GM12865 (cell line): ENCODE data around the gene PIK3C2G.

ENCODE experiments used
- DNase-seq: peaks from one replicate; pipeline ENCODE4 v3.0.0; 2010; ENCODE audit warnings: low read depth
- H3K4me3 ChIP-seq: 2 replicates; pipeline ENCODE4 v1.5.1; 2011; ENCODE audit warnings: mild to moderate bottlenecking, low read depth, low read length, control low read depth
- TF ChIP-seq, protein P1 (sequence below): IDR thresholded peaks from 2 replicates; pipeline ENCODE4 v1.5.1; 2011; ENCODE audit warnings: low read length, control low read depth, low read depth, inconsistent platforms; ENCODE audit not compliant: insufficient read depth; ENCODE audit errors: missing control alignments

Gene PIK3C2G

DNA sequence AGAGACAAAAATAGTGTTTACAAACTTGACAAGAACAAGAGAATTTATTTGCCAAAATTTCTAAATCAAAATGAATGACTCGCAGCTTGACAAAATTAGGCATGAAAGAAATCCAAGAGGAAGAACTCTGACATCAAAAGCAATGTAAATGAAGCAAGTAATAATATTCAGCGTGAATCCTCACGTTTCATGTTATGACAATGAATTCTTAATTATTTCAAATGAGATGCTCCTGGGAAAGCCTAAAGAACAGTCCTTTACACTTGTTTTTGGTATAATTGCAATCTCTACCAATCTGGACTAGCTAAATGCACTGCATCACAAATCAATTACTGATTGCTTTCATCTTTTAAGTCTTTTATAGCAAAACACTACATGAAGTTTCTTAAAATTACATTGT, 29.1 kb downstream of the PIK3C2G start:
- no peak for DNase-seq
- no peak overlapping the region for H3K4me3 ChIP-seq
- TF ChIP-seq, protein P1, sequence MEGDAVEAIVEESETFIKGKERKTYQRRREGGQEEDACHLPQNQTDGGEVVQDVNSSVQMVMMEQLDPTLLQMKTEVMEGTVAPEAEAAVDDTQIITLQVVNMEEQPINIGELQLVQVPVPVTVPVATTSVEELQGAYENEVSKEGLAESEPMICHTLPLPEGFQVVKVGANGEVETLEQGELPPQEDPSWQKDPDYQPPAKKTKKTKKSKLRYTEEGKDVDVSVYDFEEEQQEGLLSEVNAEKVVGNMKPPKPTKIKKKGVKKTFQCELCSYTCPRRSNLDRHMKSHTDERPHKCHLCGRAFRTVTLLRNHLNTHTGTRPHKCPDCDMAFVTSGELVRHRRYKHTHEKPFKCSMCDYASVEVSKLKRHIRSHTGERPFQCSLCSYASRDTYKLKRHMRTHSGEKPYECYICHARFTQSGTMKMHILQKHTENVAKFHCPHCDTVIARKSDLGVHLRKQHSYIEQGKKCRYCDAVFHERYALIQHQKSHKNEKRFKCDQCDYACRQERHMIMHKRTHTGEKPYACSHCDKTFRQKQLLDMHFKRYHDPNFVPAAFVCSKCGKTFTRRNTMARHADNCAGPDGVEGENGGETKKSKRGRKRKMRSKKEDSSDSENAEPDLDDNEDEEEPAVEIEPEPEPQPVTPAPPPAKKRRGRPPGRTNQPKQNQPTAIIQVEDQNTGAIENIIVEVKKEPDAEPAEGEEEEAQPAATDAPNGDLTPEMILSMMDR = no peak

DNA sequence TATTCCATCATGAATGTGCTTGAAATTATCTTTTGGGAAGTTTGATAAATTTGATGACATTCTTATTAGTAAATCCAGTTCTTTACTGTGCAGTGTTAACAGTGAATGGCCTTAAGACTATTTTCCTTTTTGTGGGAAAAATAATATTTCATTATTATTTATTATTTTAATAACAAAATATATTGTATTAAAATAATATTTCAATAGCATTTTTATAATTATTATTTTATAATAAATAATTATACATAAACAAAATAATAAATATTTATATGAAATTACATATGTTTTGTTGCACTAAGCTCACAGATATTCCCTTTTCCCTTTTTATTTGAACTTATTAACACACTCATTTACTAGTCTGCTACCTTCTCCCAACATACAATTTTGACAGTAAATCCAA, 33.6 kb downstream of the PIK3C2G start:
- H3K4me3 ChIP-seq = no peak overlapping the region
- TF ChIP-seq, protein P1 = no peak
- no peak for DNase-seq

DNA sequence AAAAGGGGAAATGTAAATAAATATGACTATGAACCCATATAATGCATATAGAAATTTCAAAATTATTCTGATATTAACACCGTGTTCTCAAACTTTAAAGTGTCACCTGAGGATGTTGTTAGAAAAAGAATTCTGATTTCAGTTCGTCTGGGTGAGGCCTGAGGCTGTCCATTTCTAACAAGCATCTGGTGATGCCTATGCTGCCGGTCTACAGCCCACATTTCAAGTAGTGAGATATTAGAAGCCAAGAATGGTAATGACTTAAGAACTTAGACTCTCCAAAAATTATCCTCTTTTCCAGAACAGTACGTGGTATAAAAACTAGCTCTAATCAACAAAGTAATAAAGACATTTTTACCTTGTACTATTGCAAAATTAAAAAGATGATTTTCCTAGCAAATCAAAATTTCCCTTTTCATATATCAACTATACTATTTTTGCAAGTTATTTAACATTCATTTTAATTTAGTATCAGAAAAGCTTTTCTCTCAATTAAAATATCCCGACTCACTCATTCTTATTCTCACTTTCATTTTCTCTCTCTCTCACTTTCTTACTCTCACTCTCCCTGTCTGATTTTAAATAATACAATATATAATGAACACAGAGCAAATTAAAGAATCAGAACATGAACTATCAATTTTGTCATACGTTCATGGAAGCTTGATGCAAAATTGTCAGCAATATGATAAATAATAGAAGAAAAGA, 35.0 kb downstream of the PIK3C2G start:
- no peak for DNase-seq
- peak overlapping the region; percentile 6 for H3K4me3 ChIP-seq
- TF ChIP-seq, protein P1 = no peak

DNA sequence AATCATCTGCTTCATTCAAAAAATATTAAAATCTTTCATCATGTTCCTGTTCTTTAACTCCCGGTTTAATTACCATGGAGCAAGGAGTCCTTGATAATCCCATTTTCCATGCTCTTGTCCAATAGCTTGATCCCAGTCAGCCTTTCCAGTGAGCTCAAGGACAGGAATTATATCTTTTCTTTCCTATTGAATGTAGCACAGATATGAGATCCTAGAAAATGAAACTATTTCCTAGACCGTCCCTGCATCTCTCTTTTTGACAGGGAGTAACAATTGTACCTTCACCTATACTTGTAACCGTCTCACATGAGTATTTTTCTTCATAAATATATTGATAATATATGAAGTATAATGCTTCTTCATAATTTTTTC, 35.6 kb downstream of the PIK3C2G start:
- DNase-seq = no peak
- peak overlapping the region; percentile 6; the same call in 1 of the 2 replicates for H3K4me3 ChIP-seq
- TF ChIP-seq, protein P1 = no peak

DNA sequence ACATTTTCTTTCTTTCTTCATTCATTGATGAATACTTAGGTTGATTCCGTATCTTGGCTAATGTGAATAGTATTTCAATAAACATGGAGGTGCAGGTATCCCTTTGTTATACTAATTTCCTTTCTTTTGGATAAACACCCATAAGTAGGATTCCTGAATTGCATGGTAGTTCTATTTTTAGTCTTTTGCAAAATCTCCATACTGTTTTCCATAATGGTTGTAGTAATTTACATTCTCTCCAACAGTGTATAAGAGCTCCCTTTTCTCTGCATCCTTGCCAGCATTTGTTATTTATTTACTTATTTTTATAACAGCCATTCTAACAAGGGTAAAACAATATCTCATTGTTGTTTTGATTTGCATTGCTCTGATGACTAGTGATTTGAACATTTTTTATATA, 36.6 kb downstream of the PIK3C2G start:
- TF ChIP-seq, protein P1 = no peak
- DNase-seq = no peak
- H3K4me3 ChIP-seq = no peak overlapping the region

DNA sequence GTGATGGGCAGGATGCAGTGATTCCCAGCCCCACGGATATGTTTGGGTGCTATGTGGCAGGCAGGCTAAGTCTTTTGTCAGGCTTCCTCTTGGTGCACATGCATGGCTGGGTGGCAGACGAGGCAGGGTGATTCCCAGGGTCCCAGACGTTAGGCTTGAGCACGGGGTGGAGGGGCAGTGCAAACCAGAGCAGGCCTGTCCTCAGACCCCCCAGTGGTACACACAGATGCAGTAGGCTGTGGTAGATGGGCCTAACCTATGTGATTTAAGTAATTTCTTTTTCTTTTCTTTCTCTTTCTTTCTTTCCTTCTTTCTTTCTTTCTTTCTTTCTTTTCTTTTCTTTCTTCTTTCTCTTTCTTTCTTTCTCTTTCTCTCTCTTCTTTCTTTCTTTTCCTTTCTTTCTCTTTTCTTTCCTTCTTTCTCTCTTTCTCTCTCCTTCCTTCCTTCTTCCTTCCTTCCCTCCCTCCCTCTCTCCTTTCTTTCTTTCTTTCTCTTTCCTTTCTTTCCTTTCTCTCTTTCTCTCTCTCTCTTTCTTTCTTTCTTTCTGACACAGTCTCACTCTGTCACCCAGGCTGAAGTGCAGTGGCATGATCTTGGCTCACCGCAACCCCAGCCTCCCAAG, 41.6 kb downstream of the PIK3C2G start:
- TF ChIP-seq, protein P1 = no peak

More for the DNA sequence above, 41.6 kb downstream of the PIK3C2G start:
- no peak for DNase-seq
- no peak overlapping the region for H3K4me3 ChIP-seq
